DLD1 (cell line): ENCODE measurements around the gene COA6.
"Not testable (repeated sequence)": the region's sequence is repeated elsewhere in the genome, so short reads cannot be mapped to it uniquely, and the experiment has no call there.

Experiments used
- in situ Hi-C: cut with HindIII; loops from 2 replicates; pipeline ENCODE4 v1.10.0; 2017; ENCODE audit warnings: low sequenced_read_pairs

Gene COA6

GRCh38 chr1:234373064-234373958, at the start of gene COA6:
Gene COA6, plus strand, starts transcription at chr1:234373456. Its CDS starts 11 bp downstream, at chr1:234373467.
- in situ Hi-C loops, result no loop called here

DNA sequence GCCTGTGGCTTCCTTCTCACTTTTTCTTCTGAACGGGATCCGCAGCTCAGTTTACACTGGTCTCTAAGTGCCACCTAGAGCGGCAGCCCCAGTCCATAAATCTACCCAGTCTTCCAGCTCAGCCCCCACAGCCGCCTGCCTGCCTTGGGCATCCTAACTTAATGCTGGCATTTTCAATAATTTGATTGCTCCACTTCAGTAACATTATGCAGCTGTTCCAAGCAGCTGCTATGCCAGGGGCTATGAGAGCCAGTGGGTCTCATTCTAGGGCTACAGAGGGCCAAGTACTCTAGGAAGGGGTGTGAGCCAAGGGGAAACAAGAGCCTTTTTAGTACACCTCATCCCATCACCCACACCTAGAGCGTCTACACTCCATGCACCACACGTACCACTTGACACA, 48.4 kb upstream of the COA6 start:
- in situ Hi-C loops, result no loop called here

- in situ Hi-C loops, result no loop called here
Measured at GRCh38 chr1:234325878-234326496, 47.3 kb upstream of the COA6 start.

DNA sequence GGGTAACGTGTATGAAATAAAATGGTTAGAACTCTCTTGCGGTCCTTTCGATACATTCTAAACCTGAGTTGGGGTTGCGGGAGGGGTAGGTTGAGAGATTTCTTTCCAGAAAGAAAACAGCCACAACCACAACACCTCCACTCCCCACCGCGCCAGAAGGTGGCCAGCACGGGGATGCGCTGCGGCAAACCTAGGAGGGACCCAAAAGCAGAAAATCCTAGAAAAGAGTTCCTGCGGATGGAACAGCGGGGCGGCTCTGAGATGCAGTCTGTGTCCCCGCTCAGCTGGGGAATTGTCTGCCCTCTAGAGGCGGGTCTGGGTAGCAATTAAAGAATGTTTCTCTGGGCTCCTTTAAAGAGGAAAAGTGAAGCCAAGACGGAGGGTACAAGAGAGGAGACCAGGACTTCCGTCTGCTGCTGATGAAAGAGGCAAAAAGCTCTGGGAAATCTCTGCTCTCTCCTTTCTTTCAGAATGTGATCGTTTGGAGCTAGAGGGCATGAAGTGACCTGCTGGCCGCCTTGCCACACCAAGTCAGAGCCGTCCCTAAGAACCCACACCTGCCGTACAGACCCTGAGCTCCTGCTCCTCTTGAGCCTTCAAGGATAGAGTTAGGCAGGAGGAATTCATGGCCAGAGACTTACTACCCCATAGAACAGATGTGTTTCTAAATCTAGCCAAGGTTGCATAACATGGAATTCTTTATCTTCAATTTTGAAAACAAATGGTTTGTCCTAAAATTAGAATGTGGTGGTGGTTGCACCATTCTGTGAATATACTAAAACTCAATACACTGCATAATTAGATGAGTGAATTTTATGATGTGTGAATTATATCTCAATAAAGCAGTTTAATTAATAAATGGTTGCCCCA, 46.5 kb upstream of the COA6 start:
- in situ Hi-C loops, result no loop called here

DNA sequence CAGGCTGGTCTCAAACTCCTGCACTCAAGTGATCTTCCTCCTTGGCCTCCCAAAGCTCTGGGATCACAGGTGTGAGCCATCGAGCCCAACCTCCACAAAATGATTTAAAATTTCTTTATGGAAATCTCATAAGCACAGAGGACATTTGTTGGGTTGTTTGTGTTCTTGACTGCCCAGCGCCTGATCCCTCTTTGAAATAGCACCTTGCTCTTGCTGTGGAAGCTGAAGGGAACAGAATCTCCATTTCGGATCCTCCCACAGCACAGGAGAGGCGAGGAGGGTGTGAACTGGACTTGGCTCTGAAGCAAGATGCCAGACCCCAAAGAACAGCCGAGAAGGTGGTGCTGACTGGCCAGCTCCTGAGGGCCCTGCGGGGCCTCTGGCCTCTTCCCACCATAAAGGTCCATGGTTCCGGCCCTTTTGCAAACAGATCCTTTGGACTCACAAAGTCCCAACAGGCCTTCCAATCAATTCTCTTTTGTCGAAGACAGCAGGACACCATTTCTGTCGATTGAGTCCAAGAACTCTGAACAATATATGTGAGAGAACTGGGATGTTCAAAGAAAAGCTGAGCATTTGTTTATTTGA, 45.6 kb upstream of the COA6 start:
- in situ Hi-C loops, result no loop called here

DNA sequence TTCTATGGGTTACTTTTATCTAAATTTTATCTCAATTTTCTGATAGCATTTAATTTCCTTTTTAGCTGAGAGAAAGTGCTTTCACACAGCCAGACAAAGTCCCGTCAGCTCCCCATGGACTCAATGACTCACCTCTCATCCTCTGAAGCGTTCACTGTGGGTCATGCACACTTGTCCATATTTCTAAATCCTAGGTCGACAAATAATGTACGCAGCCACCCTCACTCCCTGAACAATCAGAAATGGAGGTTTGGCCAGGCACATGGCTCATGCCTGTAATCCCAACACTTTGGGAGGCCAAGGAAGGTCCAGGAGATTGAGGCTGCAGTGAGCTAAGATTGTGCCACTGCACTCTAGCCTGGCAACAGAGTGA, 42.4 kb upstream of the COA6 start:
- in situ Hi-C loops, result no loop called here

DNA sequence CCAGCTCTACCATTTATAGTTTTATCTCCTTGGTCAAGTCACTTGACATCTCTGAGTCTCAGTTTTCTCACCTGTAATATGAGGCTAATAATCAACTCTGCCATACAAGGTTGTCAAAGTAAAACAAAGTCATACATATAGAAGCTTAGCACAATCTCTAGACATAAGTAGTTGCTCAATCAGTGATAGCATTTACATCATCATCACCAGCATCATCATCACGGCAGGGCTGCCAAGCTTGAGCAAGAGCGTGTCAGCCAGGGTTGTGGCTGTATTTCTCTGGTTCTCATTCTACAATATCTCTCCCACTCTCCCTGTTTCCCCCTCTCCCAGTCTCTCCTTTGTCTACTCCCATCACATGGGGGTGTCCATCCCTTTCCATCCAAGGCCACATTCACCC, 41.7 kb upstream of the COA6 start:
- in situ Hi-C loops, result no loop called here

GRCh38 chr1:234336359-234336758, 36.9 kb upstream of the COA6 start:
- in situ Hi-C loops, result no loop called here

GRCh38 chr1:234337233-234337632, 36.0 kb upstream of the COA6 start:
- in situ Hi-C loops, result no loop called here

GRCh38 chr1:234340528-234340927, 32.7 kb upstream of the COA6 start:
- in situ Hi-C loops, result no loop called here

DNA sequence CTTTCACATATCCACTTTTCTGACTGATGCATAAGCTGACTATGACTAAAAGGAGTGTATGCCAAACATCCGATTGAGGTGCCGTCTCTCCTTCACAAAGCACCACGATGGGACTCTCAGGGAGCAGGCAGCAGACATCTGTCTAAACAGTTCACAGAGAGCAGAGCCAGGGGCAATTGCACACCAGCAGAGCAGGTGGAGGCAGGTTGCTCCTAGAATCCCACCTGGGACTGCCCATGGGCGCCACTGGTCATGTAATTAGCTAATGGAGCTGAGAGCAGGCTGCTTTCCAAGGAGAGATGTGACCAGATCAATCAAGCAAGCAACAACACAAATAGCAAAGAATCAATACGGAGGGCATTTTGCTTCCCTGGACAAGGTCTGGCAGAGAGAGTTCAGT, 30.5 kb upstream of the COA6 start:
- in situ Hi-C loops, result no loop called here

GRCh38 chr1:234345237-234345636, 28.0 kb upstream of the COA6 start:
- in situ Hi-C loops, result no loop called here

DNA sequence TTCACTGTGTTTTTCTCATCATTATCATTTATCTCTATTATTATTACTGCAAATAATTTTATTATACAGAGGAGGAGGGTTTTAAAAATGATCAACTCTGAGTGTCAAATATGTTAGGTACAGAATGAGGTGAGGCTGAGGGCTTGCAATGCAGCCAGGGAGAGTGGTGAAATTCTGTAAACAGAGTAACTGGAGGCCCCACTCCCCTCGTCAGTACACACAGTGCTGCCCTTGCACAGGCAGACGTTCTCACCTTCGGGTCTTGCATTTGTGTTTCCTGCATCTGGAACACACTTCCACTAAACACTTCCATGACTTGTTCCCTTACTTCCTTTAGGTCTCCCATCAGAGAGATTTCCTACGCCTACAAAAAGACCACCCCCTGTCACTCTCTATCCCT, 24.3 kb upstream of the COA6 start:
- in situ Hi-C loops, result no loop called here

DNA sequence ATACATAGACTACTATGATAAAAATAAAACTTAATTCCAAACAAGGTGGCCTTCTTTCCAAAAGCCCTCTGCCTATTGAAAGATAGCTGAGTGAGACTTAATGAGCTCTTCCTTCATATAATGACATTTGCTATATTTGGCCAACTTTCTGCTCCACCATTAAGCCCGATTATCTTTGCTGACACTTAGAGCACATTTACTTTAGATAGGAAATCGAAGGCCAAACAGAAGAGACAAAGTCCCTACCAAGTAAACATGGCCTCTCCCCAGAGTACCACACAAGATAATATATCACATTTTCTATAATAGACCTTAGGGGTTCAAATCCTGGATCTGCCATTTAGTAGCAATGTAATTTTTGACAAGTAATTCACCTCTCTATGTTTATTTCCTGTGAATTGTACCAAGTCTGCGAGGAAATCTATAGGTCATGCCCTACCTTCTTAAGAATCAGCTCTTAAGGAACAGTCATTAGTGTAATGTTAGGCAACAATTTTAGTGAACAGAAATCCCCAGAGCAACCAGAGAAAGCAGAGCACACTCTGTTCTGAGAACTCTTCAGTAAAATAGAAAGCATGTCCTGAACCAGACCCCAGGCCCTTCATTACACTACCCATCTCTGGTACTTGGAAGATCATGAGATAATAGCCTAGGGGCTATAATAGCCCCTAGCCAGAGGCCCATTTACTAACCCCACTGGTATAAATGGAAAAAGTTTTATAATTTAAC, 17.3 kb upstream of the COA6 start:
- in situ Hi-C loops, result no loop called here

DNA sequence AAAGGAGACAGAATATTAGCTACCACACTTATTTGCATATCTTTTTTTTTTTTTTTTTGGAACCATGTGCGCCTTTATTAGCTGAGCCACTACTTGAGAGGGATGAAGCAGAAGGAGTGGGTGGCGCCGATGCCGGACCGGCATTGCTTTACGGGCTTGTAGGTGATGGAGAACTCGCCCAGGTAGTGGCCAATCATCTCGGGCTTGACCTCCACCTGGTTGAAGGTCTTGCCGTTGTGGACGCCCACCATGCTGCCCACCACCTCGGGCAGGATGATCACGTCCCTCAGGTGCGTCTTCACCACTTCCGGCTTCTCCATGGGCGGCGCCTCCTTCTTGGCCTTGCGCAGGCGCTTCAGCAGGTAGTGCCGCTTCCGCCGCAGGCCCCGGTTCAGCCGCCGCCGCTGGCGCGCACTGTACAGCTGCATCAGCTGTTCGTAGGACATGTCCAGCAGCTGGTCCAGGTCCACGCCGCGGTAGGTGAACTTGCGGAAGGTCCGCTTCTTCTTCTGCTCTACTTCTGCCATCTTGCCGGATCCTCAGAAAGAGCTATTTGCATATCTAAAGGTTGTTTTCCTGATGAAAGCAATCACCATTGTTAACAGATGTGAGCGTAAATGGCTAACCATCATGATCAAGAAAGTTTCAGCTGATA, 16.5 kb upstream of the COA6 start:
- in situ Hi-C loops, result not testable (repeated sequence)

- in situ Hi-C loops, result no loop called here
Measured at GRCh38 chr1:234357831-234358230, 15.4 kb upstream of the COA6 start.

DNA sequence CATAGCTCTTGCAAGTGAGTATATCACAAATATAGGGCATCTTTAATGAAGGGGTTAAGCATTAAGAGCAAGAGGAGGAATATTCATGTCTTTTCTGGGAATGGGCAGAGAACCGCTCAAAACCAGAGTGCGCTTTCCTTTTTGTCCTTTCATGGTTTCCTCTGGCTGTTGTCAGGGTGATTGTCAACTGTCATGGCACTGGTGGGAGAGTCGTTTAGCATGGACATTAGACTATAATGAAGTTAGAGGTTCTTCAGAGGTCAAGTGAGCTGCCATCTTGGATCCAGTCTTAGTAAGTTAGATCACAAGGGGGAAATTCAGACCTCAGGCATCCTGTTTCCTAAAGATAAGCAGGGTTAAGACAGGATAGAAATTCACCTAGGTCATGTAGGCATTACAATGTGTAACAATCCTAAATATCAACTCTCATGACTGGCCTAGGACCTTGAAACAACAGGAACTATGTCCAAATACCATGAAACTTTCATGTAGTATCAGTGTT, 12.1 kb upstream of the COA6 start:
- in situ Hi-C loops, result no loop called here

DNA sequence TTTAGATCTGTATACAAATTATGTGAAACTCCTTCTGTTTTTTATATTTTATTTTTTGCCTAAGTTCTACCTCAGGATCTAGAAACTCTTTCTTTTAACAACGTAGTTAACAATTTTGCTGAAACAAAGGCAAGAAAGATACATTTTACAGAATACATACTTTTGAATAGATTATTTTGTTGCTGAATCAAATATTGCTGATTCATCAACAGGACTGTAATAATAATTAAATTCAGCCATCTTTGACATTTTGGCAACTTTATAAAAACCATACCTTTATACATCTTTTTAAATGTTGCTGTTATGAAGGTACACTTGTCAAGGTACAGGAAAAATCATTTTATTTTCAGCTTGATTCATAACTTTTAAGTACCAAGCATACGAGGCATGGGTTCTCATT, 10.7 kb upstream of the COA6 start:
- in situ Hi-C loops, result no loop called here

GRCh38 chr1:234368320-234369032, 4.8 kb upstream of the COA6 start:
- in situ Hi-C loops, result no loop called here
